ENCODE measurements around the gene CPT1B.
"Not testable (repeated sequence)": the region's sequence is repeated elsewhere in the genome, so short reads cannot be mapped to it uniquely, and the experiment has no call there.

CPT1B gene

DNA sequence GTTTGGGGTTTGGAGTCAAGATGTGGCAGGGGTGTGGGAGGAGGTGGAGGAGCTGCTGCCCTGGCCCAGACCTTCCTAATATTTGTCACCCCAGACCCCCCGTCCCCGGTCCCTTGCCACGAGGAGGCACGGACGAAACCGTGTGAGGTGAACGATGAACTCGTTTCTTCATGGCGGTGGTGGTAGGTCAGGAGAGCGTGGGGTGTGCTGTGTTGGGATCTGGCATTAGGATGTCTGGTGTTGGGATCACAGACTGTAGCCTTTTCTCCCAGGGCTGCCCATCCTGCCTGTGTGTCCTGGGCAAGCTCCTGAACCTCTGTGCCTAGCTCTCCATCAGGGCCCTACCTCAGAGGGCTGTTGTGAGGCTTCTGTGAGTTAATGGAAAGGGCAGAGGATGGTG, 30.8 kb upstream of the CPT1B start:
- no peak for DNase-seq

DNA sequence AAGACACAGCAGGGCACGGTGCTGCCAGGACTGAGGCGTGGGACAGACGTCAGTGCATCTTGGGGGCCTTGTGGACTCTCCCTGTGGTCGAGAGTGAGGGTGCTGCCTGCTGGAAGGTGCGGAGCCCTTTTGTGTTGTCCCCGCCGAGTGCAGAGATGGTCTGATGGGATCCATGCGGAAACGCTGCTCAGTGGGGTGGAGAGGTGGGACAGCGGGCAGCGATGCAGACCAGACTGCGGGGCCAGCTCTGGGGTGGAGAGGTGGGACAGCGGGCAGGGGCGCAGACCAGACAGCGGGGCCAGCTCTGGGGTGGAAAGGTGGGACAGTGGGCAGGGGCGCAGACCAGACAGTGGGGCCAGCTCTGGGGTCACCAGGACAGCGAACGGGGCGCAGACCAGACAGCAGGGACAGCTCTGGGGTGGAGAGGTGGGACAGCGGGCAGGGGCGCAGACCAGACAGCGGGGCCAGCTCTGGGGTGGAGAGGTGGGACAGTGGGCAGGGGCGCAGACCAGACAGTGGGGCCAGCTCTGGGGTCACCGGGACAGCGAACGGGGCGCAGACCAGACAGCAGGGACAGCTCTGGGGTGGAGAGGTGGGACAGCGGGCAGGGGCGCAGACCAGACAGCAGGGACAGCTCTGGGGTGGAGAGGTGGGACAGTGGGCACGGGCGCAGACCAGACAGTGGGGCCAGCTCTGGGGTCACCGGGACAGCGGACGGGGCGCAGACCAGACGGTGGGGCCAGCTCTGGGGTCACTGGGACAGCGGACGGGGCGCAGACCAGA, 30.0 kb upstream of the CPT1B start:
- DNase-seq = not testable (repeated sequence)

DNA sequence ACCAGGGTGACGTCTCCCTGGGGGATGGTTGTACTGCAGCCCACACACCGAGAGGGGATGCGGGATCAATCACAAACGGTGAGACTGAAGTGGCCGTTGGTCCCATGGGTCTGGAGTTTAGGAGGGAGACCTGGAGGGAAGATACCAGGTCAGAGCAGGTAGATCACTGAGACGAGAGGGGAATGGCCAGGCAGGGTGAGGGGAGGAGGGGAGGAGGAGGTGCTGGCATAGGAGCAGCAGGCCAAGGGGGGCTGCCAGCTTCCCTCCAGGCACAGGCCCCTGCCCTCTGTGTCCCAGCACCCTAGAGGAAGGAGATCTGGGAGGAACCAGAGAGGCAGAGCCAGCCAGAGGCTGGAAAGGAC, 29.4 kb upstream of the CPT1B start:
- DNase-seq = no peak

DNA sequence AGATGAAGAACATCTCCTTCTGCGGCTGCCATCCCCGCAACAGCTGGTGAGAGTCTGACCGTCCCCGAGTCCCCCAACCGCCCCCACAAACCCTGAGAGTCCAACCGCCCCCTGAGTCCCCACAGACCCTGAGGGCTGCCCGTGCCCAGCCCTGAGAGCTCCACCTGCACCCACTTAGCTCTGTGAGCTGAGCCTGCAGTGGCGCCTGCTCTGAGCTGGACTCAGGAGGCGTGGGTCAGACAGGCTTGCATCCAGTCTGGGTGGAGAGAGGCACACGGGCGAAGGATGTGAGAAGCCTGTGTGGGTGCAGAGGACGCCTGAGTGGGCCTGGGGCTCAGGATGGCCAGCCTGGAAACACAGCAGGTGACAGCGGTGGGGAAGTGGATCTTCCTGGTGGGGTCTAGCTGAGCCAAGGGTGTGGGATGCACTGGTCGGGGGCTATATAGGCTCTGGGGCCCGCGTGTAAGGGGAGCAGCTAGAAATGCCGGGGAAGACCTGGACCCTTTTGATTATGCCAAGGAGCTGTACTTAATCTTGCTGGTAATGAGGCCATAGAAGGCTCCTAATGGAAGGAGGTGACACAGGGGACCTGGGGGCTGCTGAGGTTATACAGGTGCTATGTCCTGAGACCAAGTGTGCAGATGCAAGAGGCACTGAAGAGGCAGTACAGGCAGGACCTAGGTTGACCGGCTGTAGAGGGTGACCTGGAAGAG, 28.9 kb upstream of the CPT1B start:
- DNase-seq = no peak

DNA sequence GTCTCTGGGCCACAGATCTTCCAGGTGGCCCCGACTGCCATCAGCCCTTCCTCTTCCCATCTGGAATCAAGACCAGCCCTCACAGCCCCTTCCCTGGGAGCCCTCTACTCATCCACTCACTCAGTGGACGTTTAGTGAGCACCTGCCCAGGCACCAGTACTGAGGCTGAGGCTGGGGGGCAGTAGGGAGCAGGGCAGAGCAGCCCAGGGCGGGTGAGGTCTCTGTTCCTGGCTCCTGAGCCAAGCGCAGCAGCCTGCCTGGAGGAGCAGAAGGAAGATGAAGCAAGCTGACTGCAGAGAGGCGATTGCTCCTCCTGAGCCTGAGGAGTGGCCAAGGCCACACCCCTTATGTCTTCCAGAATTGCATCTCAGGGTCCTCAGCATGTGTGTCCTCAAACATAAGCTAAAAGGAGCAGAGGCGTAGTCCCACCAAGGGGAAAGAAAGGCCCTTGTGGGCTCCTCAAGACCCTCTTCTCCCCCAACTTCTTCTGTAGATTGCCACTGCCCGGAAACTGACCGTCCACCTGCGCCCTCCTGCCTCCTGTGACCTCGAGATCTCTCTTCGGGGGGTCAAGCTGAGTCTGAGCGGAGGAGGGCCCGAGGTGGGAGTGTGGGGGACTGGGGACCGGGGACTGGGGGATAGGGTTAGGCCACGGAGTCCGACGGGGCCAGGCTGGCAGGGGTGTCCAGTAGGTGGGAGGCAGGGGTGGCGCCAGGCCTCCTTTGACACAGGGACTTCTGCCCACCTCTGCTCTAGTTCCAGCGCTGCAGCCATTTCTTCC, 28.1 kb upstream of the CPT1B start:
- DNase-seq = no peak

DNA sequence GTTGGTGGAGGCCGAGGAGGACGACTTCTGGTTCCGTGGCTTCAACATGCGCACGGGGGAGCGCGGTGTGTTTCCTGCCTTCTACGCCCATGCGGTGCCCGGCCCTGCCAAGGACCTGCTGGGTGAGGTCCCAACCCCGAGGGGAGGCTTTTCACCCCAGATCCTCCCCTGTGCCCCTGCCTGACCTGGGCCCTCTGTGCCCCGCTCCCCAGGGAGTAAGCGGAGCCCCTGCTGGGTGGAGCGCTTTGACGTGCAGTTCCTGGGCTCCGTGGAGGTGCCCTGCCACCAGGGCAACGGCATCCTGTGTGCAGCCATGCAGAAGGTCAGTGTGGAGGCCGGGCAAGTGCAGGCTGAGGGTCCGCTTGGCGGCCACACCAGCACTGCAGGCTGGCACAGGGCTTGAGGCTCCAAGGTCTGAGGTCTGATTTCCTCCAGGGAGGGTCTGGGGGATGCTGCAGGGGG, 27.4 kb upstream of the CPT1B start:
- DNase-seq = no peak

DNA sequence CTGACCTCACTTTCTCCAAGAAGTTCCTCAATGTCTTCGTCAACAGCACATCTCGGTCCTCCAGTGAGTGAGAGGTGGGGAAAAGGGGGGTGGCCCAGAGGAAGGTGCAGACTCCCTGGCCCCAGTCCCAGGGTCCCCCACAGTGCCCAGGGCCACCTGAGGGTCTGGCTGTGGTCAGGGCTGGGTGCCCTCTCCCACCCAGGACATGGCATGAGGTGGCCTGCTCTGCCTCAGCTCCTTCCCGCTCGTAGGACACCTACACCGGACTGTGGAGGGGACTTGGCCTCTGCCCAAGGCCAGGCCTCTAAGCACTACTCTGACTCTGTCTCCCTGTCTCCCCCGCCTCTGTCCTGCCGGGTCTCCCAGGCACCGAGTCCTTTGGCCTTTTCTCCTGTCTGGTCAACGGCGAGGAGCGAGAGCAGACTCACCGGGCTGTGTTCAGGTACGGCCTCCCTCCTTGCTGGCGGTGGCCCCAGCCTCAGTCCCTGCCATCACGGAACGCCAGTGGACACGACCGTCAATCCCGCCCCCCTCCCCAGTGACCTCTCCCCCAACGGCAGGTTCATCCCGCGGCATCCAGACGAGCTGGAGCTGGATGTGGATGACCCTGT, 26.9 kb upstream of the CPT1B start:
- no peak for DNase-seq

DNA sequence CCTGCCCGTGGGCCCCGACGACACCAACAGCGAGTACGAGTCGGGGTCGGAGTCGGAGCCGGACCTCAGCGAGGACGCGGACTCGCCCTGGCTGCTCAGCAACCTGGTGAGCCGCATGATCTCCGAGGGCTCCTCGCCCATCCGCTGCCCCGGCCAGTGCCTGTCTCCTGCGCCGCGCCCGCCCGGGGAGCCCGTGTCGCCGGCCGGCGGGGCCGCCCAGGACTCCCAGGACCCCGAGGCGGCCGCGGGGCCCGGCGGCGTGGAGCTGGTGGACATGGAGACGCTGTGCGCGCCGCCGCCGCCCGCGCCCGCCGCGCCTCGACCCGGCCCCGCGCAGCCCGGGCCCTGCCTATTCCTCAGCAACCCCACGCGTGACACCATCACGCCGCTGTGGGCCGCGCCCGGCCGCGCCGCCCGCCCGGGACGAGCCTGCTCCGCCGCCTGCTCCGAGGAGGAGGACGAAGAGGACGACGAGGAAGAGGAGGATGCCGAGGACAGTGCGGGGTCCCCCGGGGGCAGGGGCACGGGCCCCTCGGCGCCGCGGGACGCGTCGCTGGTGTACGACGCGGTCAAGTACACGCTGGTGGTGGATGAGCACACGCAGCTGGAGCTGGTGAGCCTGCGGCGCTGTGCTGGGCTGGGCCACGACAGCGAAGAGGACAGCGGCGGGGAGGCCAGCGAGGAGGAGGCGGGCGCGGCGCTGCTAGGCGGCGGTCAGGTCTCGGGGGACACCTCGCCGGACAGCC, 26.2 kb upstream of the CPT1B start:
- no peak for DNase-seq

DNA sequence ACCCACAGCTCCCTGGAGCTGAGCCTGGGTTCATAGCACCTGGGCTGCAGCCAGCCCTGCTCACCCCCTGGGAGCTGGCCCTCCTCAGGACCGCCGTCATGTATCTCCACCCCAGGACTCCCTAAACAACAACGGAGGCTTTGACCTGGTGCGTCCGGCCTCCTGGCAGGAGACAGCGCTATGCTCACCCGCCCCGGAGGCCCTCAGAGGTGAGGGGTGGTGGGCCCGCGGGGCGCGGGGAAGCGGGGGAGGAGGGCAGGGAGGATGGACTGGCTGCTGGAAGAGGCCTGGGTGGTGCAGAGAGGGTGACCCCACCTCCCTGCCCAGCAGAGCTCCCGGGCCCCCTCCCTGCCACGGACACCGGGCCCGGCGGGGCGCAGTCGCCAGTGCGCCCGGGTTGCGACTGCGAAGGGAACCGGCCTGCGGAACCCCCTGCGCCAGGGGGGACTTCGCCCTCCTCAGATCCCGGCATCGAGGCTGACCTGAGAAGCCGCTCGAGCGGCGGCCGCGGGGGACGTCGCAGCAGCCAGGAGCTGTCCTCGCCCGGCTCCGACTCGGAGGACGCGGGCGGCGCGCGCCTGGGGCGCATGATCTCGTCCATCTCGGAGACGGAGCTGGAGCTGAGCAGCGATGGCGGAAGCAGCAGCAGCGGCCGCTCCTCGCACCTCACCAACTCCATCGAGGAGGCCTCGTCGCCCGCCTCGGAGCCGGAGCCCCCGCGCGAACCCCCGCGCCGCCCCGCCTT, 25.5 kb upstream of the CPT1B start:
- DNase-seq = no peak

DNA sequence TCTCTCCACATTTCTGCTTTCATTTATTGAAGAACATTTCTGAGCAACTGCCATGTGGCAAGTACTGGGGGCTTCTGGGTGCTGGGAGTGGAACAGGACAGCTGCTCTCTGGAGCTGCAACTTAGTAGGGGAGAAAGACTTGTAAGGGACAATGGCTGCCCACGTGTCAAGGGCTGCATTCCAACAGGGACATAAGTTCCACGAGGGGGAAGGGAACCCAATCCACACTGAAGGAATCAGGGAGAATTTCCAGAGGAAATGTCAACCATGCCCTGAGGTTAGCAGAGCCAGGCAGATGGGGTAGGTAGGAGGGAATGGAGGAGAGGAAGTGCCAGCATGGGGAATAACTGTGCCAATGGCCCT, 24.1 kb upstream of the CPT1B start:
- no peak for DNase-seq

DNA sequence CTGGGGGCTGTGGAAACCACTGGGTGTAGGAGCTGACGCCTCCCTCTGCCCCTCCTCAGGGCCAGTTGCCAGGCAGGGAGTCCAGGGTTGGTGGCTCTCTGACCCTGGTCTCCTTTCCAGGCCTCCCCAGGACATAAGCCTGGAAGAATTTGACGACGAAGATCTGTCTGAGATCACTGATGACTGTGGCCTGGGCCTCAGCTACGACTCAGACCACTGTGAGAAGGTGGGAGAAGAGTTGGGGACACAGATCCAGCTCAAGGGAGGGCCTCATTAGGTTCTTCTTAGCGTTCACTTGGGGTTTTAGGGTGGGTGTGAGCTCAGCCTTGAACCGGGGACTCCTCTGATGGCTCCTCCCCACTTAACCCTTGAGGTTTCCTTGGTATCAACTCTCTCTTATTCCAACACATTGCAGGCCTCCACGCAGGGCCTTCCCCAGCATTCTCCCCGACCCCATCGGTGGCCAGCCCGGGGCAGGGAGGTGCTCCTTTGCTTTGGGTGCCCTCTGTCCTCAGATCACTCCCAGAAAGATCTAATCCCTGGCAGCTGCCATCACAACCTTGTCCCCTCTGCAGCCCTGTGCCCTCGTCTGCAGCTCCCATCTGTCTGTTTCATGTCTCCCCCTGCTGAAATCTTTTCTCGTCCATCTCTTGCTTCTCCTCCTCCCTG, 23.6 kb upstream of the CPT1B start:
- DNase-seq = no peak

DNA sequence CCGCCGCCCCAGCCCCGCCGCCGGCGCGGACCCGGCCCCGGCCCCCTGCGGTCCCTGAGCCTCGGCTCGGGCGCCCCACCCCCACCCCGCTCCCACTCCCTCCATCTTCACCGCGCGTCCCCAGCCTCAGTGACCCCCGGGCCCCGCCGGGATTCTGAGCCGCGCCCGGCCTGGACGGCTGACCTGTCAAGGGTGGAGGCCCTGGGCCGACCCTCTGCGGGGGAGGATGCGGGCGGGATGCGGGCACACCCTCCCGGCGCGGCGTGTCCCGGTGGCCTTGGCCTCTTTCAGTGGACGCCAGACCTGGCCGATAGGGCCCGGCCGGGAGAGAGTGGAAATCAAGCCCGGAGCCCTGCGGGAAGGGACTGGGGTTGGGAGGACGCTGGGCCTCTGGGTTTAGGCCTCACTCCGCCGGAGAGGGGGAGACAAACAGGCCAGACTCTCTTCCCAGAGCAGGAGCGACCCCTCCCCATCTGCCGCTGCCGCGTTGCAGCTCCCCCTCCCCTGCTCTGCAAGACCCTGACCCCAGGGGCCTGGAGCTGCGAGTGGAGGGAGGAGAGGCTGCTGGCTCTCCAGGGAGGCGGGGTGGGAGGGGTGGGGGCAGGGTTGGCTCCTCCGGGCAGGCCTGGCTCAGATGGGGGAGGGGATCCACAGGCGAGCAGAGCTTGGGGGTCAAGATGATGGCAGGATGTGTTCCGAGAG, 22.9 kb upstream of the CPT1B start:
- DNase-seq = no peak

DNA sequence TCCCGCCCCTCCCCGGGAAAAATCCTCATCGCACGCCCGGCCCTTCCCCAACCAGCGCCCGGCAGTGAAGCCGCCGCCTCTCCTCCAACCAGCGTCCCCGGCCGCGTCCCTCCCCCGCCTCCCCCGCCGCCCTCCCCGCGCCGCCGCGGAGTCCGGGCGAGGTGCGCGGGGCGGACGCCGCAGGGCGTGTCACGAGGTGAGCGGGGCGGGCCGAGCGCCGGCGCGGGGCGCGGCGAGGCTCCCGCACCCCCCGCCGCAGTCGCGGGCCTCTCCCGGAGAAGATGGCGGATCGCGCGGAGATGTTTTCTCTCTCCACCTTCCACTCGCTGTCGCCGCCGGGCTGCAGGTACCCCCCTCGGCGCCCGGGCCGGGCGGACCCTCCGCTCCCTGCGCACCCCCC, 22.3 kb upstream of the CPT1B start, which contains the start of gene MAPK8IP2:
MAPK8IP2 (plus strand) TSS at position 256 of the 400 bp plus-strand sequence; CDS start at position 282, 26 bp downstream.
- DNase-seq = no peak

DNA sequence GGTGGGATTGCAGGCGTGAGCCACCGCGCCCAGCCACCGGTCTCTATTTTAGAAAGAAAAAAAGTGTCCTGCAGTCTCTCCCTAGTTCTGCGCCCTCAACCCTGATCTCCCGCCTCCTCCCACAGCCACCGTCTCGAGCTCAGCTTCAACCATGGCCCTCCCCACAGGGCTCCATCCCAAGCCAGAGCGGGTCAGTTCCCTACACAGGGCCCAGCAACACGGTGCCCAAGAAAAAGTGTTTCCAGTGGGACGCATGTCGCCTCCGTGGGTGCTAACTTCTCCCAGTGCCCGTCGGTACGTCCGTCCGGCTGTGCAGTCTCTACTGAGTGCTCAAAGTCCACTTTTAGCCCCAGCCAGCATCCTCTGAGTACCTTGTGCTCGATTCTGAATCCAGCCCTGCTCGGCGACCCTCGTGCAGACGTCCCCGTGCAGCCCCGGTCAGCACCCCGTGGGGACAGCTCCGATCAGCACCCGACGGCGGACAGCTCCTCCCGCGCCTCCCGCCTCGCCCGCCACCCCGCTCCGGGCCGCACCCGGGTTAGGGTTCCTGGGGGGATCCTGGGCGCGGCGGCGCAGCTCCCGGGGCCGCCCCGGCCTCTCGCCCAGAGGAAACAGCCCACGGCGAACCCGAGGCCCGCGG, 21.7 kb upstream of the CPT1B start:
- DNase-seq = no peak

DNA sequence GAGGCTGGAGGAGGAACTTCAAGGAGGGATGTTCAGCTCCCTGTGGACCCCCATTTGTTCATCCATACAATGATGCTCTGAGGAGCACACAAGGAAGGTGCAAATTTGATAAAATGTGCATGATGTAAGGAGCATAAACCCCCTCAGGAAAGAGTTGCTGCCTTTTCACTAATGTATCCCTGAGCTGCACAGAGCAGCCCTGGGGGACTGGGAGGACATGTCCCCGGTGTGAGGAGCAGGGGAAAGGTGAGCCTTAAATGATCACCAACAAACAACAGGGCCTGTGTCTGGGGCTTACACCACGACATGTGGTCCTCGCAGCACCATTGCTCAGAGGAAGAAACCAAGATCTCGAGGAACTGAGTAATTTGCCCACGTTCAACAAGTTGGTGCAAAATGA, 18.9 kb upstream of the CPT1B start:
- no peak for DNase-seq

DNA sequence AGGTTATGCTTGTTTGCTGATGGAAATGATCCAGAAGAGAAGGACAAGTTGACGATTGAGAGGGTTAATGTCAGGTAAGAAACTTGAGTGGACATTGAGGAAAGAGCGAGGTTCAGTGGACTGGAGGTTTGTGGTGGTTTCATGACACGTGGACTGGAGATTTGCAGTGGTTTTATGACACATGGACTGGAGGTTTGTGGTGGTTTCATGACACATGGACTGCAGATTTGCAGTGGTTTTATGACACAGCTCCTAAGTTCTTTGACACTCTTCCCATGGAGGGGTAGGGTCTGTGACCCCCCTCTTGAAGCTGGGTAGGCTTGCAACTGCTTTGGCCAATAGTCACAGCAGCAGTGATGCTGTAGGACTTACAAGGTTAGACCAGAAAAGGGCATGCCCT, 17.0 kb upstream of the CPT1B start:
- DNase-seq = no peak

DNA sequence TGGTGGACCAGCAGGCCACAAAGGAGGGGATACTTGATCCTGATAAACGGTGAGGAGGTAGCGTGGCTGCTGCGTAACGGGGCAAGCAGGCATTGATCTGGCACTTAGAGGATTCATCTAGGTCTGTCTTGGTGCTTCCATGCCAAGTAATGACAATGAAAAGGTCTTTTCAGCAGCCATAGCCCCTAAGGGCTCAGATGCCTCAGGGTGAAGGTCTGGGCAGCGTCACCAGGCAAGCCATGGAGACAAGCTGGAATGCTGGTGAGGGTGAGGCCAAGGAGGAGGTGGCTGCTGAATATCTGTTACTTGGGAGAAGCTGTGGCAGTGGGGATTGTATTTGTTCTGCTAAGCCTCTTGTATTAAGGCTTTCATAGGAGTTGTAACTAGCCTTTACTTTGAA, 9.2 kb upstream of the CPT1B start:
- no peak for DNase-seq

DNA sequence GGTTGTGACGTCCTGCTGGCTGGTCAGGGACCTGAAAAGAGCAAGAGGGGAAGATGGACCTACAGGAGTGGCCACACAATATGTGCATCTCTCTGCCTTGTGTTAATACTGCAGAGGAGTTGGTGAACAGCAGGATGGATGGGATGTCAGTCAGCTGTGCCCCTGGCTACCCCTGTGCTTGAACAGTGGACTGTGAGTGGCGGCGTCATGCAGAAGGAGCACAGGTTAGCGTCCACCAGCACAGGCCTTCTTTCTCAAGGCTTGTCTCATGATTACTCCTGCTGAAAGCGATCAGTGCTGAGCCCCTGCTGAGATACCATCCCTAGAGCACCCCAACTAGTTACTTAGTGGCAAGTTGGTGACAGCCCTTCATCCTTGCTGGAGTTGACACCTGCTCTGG, 8.2 kb upstream of the CPT1B start:
- DNase-seq = no peak

DNA sequence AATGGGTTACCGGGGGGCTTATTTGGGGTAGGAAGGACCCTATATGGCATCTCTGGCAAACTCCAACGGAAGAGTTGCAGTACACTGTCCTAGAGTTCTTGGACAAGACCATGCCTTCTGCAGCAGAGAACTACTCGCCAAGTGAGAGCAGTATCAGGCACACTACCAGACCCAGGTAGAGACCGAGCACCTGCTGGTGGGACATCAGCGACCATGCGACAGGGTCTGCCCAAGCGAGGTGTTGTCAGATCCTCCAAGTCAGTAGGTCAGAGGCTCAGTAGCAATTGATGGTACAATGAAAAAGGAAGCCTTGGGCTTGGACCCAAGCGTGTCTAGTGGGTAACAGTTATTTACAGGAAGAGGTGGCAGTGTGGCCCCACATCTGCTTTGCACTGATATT, 7.6 kb upstream of the CPT1B start:
- no peak for DNase-seq

DNA sequence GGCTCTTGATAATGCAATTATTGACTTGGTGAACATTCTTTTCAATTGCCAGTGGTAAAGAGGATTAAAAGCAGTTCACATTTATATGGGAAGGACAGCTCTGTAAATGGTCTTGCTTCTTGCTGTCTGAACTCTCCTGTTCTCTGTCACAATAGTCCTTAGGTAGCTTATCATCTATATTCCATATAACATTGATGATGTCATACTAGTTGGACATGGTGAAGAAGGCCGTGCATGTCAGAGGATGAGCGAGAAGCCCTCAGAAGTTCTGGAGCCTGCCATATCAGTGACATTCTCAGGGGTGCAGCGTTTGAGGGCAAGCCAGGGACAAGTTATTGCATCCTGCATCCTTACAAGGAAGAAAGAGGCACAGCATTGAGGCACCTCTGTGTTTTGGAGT, 7.0 kb upstream of the CPT1B start:
- DNase-seq = no peak

Data from NCI-H226 (cell line).